DOHH2 (cell line): ENCODE measurements around the gene INHA.

ENCODE experiments used
- CTCF ChIP-seq: fragments of 200-600 bp; sonication (generic); IDR thresholded peaks from one replicate; pipeline ENCODE4 v1.5.1; 2014; ENCODE audit warnings: antibody characterized with exemption, mild to moderate bottlenecking, low read depth, low read length; ENCODE audit not compliant: poor library complexity, severe bottlenecking
- EZH2phosphoT487 ChIP-seq: fragments of 200-600 bp; sonication (generic); IDR thresholded peaks from 2 replicates; pipeline ENCODE4 v1.6.1; 2017; ENCODE audit warnings: borderline replicate concordance, mild to moderate bottlenecking, antibody characterized with exemption, low read length, moderate library complexity, mixed read lengths

DNA sequence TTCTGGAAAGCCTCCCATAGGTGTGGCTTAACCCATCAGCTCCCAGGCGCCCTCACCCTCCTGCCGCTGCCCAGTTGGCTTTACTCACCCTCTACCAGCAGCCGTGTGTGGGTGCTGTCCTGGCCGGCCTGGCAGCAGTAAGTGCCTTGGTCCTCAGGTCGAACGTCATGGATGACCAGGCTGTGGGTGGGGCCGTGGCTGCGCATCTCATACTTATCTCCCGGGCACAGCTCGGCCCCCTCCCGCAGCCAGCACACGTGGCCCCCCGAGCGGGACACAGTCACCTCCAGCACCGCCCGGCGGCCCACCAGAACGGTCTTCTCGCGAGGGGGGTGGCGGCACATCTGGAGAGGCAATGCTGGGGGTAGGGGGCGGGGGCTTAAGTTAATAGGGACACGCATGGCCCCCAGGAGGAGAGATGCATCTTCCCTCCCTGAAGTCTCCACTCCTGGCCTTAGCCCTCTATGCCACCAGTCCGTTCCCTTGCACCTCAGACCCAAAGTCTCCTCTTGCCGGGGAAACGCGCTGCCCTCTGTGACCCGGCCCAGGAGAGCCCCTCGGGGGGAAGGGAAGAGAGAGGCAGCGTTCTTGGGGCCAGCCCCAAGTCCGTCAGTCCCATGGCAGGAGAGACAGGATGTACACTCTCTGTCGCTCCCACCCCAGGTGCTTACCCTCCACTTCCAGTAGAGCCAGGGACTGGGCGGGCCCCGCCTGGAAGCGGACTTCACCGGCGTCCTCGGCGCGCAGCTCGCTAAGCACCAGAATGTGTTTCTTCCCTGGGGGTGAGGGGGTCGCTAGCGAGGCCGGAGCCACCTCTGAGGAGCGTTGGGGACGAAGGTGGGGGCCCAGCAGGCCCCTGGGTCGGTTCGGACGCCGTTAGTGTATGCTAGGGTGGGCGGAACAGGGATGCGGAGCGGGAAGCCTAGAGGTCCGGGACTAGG, 20.4 kb upstream of the INHA start:
- no peak for TF ChIP-seq CTCF
- TF ChIP-seq EZH2phosphoT487, result no peak
